ENCODE results near the gene TUT4.

GRCh38 chr1:52400131-52400530 is 152.8 kb downstream of the TUT4 start:
- no peak for TF ChIP-seq TEAD4 (IDR thresholded peaks at IDR 0.05)
- no peak for TF ChIP-seq ZBTB7A (IDR thresholded peaks at IDR 0.05; ENCODE audit: low read depth)
